Natural killer cell (primary cell): Measurements from ENCODE around the gene MALRD1. TPM values are rescaled to one million over a fixed set of nuclear protein-coding genes. Genes with fewer than 3 reads are reported as not detected.

Experiments used
- ATAC-seq, 3 donors: fragments of 150-1000 bp in 2 of 3; fragments of 200-7000 bp in 1 of 3; cut with Tn5 transposase; 1 replicate in 1 of 3; 2 replicates in 2 of 3; pipeline ENCODE4 v1.10.0; 2021; ENCODE audit warnings: mild to moderate bottlenecking in 2 of 3, moderate library complexity in 2 of 3
- DNase-seq, 2 donors: peaks; one replicate each; pipeline versions ENCODE4 v3.0.0 to v3.0.0-alpha.2; 2013 to 2021; ENCODE audit warnings: mixed read lengths in 1 of 2
- H3K27ac ChIP-seq: one replicate; pipeline ENCODE4 v1.5.1; 2013; ENCODE audit warnings: mild to moderate bottlenecking, low read length
- H3K27me3 ChIP-seq: one replicate; pipeline ENCODE4 v1.6.1; 2013; ENCODE audit warnings: low read length; ENCODE audit not compliant: control insufficient read depth, insufficient read depth
- H3K36me3 ChIP-seq: one replicate; pipeline ENCODE4 v1.6.1; 2013; ENCODE audit warnings: low read length; ENCODE audit not compliant: control insufficient read depth, insufficient read depth
- H3K4me1 ChIP-seq: one replicate; pipeline ENCODE4 v1.6.1; 2013; ENCODE audit warnings: low read length; ENCODE audit not compliant: control insufficient read depth, insufficient read depth
- H3K4me3 ChIP-seq: one replicate; pipeline ENCODE4 v1.5.1; 2013; ENCODE audit warnings: low read length
- H3K9me3 ChIP-seq: one replicate; pipeline ENCODE4 v1.6.1; 2013; ENCODE audit warnings: low read length; ENCODE audit not compliant: control insufficient read depth, insufficient read depth
- H3K27ac Mint-ChIP-seq, 2 donors: one replicate each; pipeline ENCODE4 v1.8.0; 2022; ENCODE audit warnings: mild to moderate bottlenecking in 2 of 2, mixed read lengths in 2 of 2, moderate library complexity in 1 of 2
- H3K27me3 Mint-ChIP-seq, 2 donors: one replicate each; pipeline ENCODE4 v1.8.0; 2022; ENCODE audit warnings: low read depth in 2 of 2, mixed read lengths in 2 of 2
- H3K36me3 Mint-ChIP-seq: one replicate; pipeline ENCODE4 v1.8.0; 2022; ENCODE audit warnings: mixed read lengths
- H3K4me1 Mint-ChIP-seq, 2 donors: one replicate each; pipeline ENCODE4 v1.8.0; 2022; ENCODE audit warnings: mixed read lengths in 2 of 2
- H3K4me3 Mint-ChIP-seq: one replicate; pipeline ENCODE4 v1.8.0; 2022; ENCODE audit warnings: mild to moderate bottlenecking, moderate library complexity, mixed read lengths
- H3K9me3 Mint-ChIP-seq, 2 donors: one replicate each; pipeline ENCODE4 v1.8.0; 2022; ENCODE audit warnings: mixed read lengths in 2 of 2
- CTCF ChIP-seq: fragments of 200-600 bp; IDR thresholded peaks from one replicate; pipeline ENCODE4 v1.8.0; 2022; ENCODE audit warnings: antibody characterized with exemption
- WGBS: methylation state at CpG from one replicate; pipeline ENCODE4 v1.1.7; 2013; ENCODE audit warnings: missing lambda C conversion rate; ENCODE audit not compliant: insufficient coverage; 5-methylcytosine and 5-hydroxymethylcytosine counted together
- intact Hi-C: fragments of 100-400 bp; cut with micrococcal nuclease; formaldehyde crosslinking; loops from one replicate; pipeline ENCODE4 v1.14.2; 2022
- total RNA-seq, 4 donors: library from RNA; stranded (reverse); fragments of 120-200 nt in 1 of 4; gene quantifications; one replicate each; pipeline versions ENCODE4 v1.2.3 to v1.2.4, GENCODE V29; 2013 to 2022

Gene MALRD1
- total RNA-seq, 3 donors from 2014 or later (not counting 1 experiment from before 2014, with no cell fraction given), result not detected

DNA sequence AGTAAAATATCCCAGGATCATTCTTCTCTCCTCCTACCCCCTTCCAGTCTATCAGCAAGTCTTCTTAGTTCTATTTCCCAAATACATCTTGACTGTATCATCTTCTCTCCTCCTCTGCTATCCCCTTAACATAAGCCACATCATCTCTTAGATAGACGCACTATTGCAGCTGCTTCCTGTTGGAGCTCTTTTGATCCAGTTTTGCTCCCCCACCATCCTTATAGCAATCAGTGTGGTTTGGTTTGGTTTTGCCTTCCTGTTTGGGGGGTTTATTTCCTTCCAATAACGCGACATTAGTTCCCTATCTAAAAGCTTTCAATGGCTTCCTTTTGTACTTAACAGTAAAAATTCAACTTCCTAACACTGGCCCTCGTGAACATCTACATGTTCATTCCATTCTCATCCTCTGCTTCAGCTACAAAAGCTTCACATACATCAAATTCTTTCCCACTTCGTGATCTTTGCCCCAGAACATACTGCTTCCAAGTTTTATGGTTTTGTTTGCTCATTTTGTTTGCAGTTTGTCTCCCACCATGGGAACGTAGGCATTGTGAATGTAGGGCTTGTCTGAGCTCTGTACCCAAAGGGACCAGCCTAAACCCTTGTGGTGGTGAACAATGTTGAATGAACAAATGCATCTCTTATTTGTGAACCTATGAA is 734.0 kb downstream of the MALRD1 start:
- Histone ChIP-seq H3K36me3 (no peaks in the 10 kb centered on the region), H3K9me3 (no peaks in the 10 kb centered on the region), H3K27me3 (peaks cover 2% of the 10 kb centered on the region), H3K27ac (no peak overlapping the region), H3K4me1 (no peaks in the 10 kb centered on the region), H3K4me3 (no peak overlapping the region)
- Mint-ChIP-seq H3K36me3 (no peaks in the 10 kb centered on the region), H3K9me3 (no peaks in the 10 kb centered on the region), H3K27ac (no peak overlapping the region), H3K4me1 (peaks cover 0 to 5% of the 10 kb centered on the region in 2 donors), H3K4me3 (no peak overlapping the region), H3K27me3 (peaks cover 0 to 15% of the 10 kb centered on the region in 2 donors)
- DNase-seq (no peak), ATAC-seq (no peak)
- intact Hi-C loops, result no loop called here
- 39% methylated on average over 5 of the region's 6 CpGs for WGBS
- TF ChIP-seq CTCF, result no peak

GRCh38 chr10:19783721-19784120 is 735.1 kb downstream of the MALRD1 start:
- no peak for ATAC-seq
- H3K9me3 ChIP-seq, result no peaks in the 10 kb centered on the region
- TF ChIP-seq CTCF, result no peak

More at GRCh38 chr10:19783721-19784120, 735.1 kb downstream of the MALRD1 start:
- H3K4me1 ChIP-seq, result no peaks in the 10 kb centered on the region
- DNase-seq, result no peak
- H3K36me3 ChIP-seq, result no peaks in the 10 kb centered on the region
- Mint-ChIP-seq H3K27ac (no peak overlapping the region), H3K9me3 (no peaks in the 10 kb centered on the region), H3K4me1 (peaks cover 0 to 5% of the 10 kb centered on the region in 2 donors), H3K36me3 (no peaks in the 10 kb centered on the region), H3K27me3 (peaks cover 0 to 18% of the 10 kb centered on the region in 2 donors), H3K4me3 (no peak overlapping the region)
- intact Hi-C loops, result no loop called here
- no peak overlapping the region for H3K27ac ChIP-seq
- peaks cover 2% of the 10 kb centered on the region for H3K27me3 ChIP-seq
- WGBS, result 100% methylated on average over 2 of the region's 4 CpGs
- H3K4me3 ChIP-seq, result no peak overlapping the region
